GM18519 (cell line): ENCODE results near the gene BMPR1B.
A peak's percentile ranks its signal among the peaks of the same experiment; 100 is the strongest.

Experiments
- ATAC-seq: cut with Tn5 transposase; IDR thresholded peaks from one replicate; pipeline ENCODE4 v1.9.1; 2021; ENCODE audit warnings: mild to moderate bottlenecking, moderate library complexity; ENCODE audit not compliant: unreplicated experiment, low FRiP score

The BMPR1B gene

GRCh38 chr4:94941706-94942105, 184.0 kb downstream of the BMPR1B start:
- ATAC-seq = no peak

- no peak for ATAC-seq
These were observed 187.0 kb downstream of the BMPR1B start for GRCh38 chr4:94944726-94945125.

- no peak for ATAC-seq
These were observed 189.9 kb downstream of the BMPR1B start for GRCh38 chr4:94947681-94948108.

- ATAC-seq = no peak
These were observed 196.5 kb downstream of the BMPR1B start for GRCh38 chr4:94954251-94954650.

- ATAC-seq = no peak
These were observed 199.3 kb downstream of the BMPR1B start for GRCh38 chr4:94957030-94957429.

- no peak for ATAC-seq
These were observed 201.6 kb downstream of the BMPR1B start for GRCh38 chr4:94959307-94959706.

GRCh38 chr4:94960708-94961107, 203.0 kb downstream of the BMPR1B start:
- ATAC-seq = no peak

- ATAC-seq = no peak
These were observed 203.7 kb downstream of the BMPR1B start for GRCh38 chr4:94961420-94961819.

GRCh38 chr4:94962484-94962883, 204.7 kb downstream of the BMPR1B start:
- no peak for ATAC-seq

- ATAC-seq = no peak
These were observed 208.1 kb downstream of the BMPR1B start for GRCh38 chr4:94965852-94966251.

- no peak for ATAC-seq
These were observed 210.7 kb downstream of the BMPR1B start for GRCh38 chr4:94968493-94968892.

- no peak for ATAC-seq
These were observed 212.9 kb downstream of the BMPR1B start for GRCh38 chr4:94970650-94971049.

- ATAC-seq = no peak
These were observed 217.0 kb downstream of the BMPR1B start for GRCh38 chr4:94974773-94975172.

- no peak for ATAC-seq
These were observed 218.7 kb downstream of the BMPR1B start for GRCh38 chr4:94976371-94977011.

- no peak for ATAC-seq
These were observed 221.1 kb downstream of the BMPR1B start for GRCh38 chr4:94978904-94979303.

- ATAC-seq = no peak
These were observed 221.9 kb downstream of the BMPR1B start for GRCh38 chr4:94979621-94980020.

- ATAC-seq = peak; percentile 37
These were observed 238.1 kb downstream of the BMPR1B start for GRCh38 chr4:94995684-94996394.

GRCh38 chr4:95000076-95000648, 242.4 kb downstream of the BMPR1B start:
- ATAC-seq = no peak

GRCh38 chr4:95004912-95005311, 247.2 kb downstream of the BMPR1B start:
- no peak for ATAC-seq

- ATAC-seq = no peak
These were observed 250.2 kb downstream of the BMPR1B start for GRCh38 chr4:95007998-95008397.

GRCh38 chr4:95013236-95013635, 255.5 kb downstream of the BMPR1B start:
- no peak for ATAC-seq

- ATAC-seq = no peak
These were observed 256.3 kb downstream of the BMPR1B start for GRCh38 chr4:95014068-95014467.
